Fibroblast of mammary gland (primary cell): ENCODE data around the gene TVP23A.

ENCODE experiments used
- DNase-seq: peaks from one replicate; pipeline ENCODE4 v3.0.0-alpha.2; 2010; ENCODE audit warnings: low read depth
- H3K4me3 ChIP-seq: 2 replicates; pipeline ENCODE4 v1.5.1; 2011; ENCODE audit warnings: low read depth, mild to moderate bottlenecking, low read length, moderate library complexity; ENCODE audit not compliant: control insufficient read depth
- TF ChIP-seq, protein P1 (sequence below): conservative IDR thresholded peaks from 2 replicates; pipeline ENCODE4 v1.5.1; 2011; ENCODE audit warnings: low read depth, low read length, inconsistent platforms; ENCODE audit not compliant: control insufficient read depth, insufficient read depth

The TVP23A gene

GRCh38 chr16:10753670-10754069 is 64.9 kb downstream of the TVP23A start:
- H3K4me3 ChIP-seq: no peak overlapping the region
- no peak for DNase-seq

DNA sequence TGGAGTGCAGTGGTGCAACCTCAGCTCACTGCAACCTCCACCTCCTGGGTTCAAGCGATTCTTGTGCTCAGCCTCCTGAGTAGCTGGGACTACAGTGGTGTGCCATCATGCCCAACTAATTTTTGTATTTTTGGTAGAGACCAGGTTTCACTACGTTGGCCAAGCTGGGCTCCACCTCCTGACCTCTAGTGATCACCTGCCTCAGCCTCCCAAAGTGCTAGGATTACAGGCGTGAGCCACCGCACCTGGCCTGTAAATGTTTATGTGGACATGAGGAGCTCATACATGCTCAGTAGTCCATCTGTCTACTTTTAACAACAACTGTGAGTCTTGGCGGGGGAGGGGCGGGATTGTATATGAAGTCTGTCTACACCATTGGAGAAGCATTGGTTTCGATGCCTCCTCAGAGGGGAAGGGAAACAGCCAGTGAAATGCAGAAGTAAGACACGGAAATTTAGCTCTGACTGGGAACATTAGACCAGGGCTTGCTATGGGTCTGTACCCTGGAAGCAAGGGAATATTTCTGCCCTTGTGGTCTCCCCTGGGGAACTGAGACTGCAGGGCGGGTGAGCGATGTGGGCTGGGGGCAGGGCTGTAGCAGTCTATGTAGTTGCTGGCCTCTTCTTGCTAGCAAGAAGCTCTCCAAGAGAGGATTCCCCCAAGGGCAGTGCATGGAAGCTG is 65.6 kb downstream of the TVP23A start:
- no peak overlapping the region for H3K4me3 ChIP-seq
- DNase-seq: no peak
- TF ChIP-seq, protein P1, sequence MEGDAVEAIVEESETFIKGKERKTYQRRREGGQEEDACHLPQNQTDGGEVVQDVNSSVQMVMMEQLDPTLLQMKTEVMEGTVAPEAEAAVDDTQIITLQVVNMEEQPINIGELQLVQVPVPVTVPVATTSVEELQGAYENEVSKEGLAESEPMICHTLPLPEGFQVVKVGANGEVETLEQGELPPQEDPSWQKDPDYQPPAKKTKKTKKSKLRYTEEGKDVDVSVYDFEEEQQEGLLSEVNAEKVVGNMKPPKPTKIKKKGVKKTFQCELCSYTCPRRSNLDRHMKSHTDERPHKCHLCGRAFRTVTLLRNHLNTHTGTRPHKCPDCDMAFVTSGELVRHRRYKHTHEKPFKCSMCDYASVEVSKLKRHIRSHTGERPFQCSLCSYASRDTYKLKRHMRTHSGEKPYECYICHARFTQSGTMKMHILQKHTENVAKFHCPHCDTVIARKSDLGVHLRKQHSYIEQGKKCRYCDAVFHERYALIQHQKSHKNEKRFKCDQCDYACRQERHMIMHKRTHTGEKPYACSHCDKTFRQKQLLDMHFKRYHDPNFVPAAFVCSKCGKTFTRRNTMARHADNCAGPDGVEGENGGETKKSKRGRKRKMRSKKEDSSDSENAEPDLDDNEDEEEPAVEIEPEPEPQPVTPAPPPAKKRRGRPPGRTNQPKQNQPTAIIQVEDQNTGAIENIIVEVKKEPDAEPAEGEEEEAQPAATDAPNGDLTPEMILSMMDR: no peak

More at GRCh38 chr16:10753670-10754069, 64.9 kb downstream of the TVP23A start:
- TF ChIP-seq, protein P1: no peak

DNA sequence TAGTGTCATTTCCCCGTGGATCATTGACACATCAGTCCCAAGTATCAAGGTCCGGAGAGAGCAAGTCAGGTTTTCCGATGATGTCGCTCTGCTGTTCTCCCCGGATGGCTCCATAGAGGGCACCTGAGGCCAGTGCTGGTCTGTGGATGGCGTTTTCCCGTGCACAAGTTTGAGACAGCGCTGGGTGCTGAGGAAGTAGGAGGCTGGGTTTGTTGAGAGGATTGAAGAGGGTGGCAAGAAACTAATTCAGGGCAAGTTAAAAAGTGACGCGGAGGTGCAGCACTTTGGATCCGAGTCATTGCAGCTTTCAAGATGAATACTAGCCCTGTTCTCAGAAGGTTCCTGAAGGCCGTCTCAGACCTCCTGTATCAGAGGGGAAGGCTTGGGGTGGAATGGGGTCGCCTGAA is 67.3 kb downstream of the TVP23A start:
- no peak overlapping the region for H3K4me3 ChIP-seq
- TF ChIP-seq, protein P1: no peak
- no peak for DNase-seq

GRCh38 chr16:10750793-10751192 is 67.8 kb downstream of the TVP23A start:
- DNase-seq: no peak
- TF ChIP-seq, protein P1: no peak
- H3K4me3 ChIP-seq: no peak overlapping the region

- no peak for DNase-seq
- TF ChIP-seq, protein P1: no peak
- H3K4me3 ChIP-seq: no peak overlapping the region
Observed at GRCh38 chr16:10745841-10746240, 72.8 kb downstream of the TVP23A start.

- peak overlapping the region; percentile 57 for H3K4me3 ChIP-seq
- DNase-seq: peak; percentile 53
- TF ChIP-seq, protein P1: no peak
Observed at GRCh38 chr16:10744370-10745030, 74.1 kb downstream of the TVP23A start.
